ENCODE measurements around the gene SIK3.
A peak's percentile ranks its signal among the peaks of the same experiment; 100 is the strongest.

The SIK3 gene

DNA sequence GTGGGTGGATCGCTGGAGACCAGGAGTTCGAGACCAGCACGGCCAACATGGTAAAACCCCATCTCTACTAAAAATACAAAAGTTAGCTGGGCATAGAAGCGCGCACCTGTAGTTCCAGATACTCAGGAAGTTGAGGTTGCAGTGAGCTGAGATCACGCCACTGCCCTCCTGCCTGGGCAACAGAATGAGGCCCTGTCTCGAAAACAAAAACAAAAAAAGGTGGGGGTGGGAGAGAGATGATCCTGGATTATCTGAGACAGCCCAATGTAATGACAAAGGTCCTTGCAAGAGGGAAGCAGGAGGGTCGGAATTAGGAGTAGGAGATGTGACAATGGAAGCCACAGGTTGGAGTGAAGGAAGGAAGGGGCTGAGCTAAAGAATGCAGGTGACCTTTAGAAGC lies 173.2 kb downstream of the SIK3 start:
- TF ChIP-seq, protein P1, sequence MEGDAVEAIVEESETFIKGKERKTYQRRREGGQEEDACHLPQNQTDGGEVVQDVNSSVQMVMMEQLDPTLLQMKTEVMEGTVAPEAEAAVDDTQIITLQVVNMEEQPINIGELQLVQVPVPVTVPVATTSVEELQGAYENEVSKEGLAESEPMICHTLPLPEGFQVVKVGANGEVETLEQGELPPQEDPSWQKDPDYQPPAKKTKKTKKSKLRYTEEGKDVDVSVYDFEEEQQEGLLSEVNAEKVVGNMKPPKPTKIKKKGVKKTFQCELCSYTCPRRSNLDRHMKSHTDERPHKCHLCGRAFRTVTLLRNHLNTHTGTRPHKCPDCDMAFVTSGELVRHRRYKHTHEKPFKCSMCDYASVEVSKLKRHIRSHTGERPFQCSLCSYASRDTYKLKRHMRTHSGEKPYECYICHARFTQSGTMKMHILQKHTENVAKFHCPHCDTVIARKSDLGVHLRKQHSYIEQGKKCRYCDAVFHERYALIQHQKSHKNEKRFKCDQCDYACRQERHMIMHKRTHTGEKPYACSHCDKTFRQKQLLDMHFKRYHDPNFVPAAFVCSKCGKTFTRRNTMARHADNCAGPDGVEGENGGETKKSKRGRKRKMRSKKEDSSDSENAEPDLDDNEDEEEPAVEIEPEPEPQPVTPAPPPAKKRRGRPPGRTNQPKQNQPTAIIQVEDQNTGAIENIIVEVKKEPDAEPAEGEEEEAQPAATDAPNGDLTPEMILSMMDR (IDR thresholded peaks at IDR 0.05; ENCODE audit: control insufficient read depth, insufficient read depth, low read depth, low read length, missing control alignments): no peak
- H3K4me3 ChIP-seq (ENCODE audit: control insufficient read depth, low read depth, low read length): no peak overlapping the region

DNA sequence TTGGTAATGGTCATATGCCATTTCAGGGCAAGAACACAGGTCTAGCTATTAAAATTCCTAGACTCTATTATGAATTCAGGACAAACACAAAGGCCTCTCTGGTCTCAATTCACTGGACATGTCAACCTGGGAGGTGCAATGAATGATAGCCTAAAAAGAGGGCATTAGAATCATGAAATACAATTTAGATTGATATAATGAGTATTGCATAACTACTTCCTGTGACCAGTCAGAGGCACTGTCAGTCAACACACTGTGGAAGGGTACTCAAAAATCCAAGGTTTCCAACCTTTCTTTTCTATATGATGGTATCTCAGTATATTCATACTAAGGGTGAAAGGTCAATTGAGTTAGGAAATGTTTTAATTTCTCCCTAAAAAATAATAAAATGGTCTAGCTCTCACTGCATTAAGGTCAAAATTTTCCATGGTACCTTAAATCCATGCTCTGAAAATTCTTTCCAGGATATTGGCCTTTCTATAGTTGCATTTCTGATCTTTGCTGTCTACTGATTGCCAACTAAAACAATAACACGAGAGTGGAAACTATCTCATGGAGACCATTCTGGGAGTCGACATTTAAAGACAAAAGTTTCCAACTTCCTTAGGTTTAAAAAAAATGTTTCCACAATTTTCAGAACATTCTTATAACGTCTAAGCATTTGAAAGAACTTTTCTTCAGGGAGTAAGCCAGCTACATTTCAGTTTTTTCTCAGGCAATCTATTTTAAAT lies 179.1 kb downstream of the SIK3 start:
- no peak for DNase-seq (ENCODE audit: low read depth)
- no peak overlapping the region for H3K4me3 ChIP-seq (ENCODE audit: control insufficient read depth, low read depth, low read length)
- TF ChIP-seq, protein P1 (IDR thresholded peaks at IDR 0.05; ENCODE audit: control insufficient read depth, insufficient read depth, low read depth, low read length, missing control alignments): no peak

More for the DNA sequence above, 173.2 kb downstream of the SIK3 start:
- no peak for DNase-seq (ENCODE audit: low read depth)

DNA sequence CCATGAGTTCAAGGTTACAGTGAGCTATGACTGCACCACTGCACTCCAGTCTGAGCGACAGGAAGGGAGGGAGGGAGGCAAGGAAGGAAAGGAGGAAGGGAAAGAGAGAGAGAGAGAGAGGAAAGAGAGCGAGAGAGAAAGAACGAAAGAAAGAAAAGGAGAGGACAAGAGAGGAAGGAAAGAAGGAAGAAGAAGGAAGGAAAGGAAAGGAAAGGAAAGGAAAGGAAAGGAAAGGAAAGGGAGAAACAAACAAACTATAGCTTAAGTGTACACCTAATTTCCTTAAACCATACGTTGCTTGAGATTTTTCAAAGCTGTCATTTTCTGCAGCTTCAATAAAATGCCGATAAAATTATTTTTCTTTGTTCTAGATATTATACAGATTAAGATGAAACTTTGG lies 180.6 kb downstream of the SIK3 start:
- no peak for DNase-seq (ENCODE audit: low read depth)
- H3K4me3 ChIP-seq (ENCODE audit: control insufficient read depth, low read depth, low read length): no peak overlapping the region
- TF ChIP-seq, protein P1 (IDR thresholded peaks at IDR 0.05; ENCODE audit: control insufficient read depth, insufficient read depth, low read depth, low read length, missing control alignments): no peak

DNA sequence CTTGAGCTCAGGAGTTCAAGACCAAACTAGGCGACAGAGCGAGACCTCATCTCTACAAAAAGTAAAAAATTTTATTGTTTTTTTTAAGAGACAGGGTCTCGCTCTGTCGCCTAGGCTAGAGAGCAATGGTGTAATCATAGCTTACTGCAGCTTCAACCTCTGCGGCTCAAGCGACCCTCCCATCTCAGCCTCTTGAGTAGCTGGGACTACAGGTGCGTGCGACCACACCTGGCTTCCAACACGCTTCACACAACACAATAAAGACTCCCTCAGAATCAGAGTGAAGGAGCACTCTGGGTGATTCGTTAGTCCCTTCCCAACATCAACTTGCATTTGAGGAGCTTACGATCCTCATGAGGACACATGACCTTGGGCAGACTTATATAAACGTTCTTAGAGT lies 181.3 kb downstream of the SIK3 start:
- no peak overlapping the region for H3K4me3 ChIP-seq (ENCODE audit: control insufficient read depth, low read depth, low read length)
- DNase-seq (ENCODE audit: low read depth): no peak
- TF ChIP-seq, protein P1 (IDR thresholded peaks at IDR 0.05; ENCODE audit: control insufficient read depth, insufficient read depth, low read depth, low read length, missing control alignments): no peak

DNA sequence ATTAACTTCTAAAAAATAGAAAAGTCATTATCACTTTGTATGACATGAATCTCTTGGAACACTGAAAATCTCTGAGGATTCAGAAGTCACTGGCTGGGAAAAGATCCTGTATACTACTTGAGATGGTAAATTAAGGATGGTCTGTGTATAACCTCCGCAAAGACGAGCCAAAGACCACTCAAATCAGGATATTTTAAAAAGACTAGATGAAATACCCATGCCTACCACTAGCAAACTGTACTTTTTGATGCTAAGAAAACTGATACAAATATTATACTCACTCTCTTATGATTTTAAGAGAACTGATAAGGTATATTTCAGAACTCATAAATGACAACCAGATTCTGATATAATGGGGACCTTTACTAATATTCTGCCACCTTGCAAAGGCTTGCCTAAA lies 182.2 kb downstream of the SIK3 start:
- H3K4me3 ChIP-seq (ENCODE audit: control insufficient read depth, low read depth, low read length): no peak overlapping the region
- TF ChIP-seq, protein P1 (IDR thresholded peaks at IDR 0.05; ENCODE audit: control insufficient read depth, insufficient read depth, low read depth, low read length, missing control alignments): no peak
- DNase-seq (ENCODE audit: low read depth): no peak

DNA sequence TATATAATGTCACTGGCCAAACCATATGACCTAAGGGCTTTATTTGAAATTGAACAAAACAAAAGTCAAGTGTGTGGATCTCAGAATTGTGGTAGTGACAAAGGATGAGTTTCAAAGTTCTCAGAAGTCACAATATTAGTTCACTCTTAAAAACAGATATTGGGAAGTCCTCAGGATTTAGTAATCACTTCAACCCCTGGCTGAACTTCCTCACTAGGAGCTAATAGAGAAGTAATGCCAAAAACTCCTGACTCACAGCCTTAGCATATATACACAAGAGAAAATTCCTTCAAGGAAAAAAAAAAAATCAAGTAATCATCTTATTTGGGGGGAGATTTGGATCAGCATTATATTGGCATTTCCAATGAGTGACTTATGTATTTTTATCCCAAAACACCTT lies 185.2 kb downstream of the SIK3 start:
- peak; percentile 28 for DNase-seq (ENCODE audit: low read depth)
- TF ChIP-seq, protein P1 (IDR thresholded peaks at IDR 0.05; ENCODE audit: control insufficient read depth, insufficient read depth, low read depth, low read length, missing control alignments): no peak
- H3K4me3 ChIP-seq (ENCODE audit: control insufficient read depth, low read depth, low read length): no peak overlapping the region
